Spleen (tissue), 7 donors: ENCODE results near the gene MRPL4.

Experiments used
- POLR2A ChIP-seq, 3 donors: fragments of 450-650 bp; IDR thresholded peaks; one replicate each; pipeline ENCODE4 v1.5.1; 2017; ENCODE audit warnings: antibody characterized with exemption in 3 of 3, mild to moderate bottlenecking in 1 of 3
- POLR2AphosphoS5 ChIP-seq, 3 donors: sonication (generic); formaldehyde crosslinking; IDR thresholded peaks; one replicate each; pipeline ENCODE4 v1.5.1; 2017; ENCODE audit warnings: antibody characterized with exemption in 3 of 3
- TF ChIP-seq, protein P1 (sequence below), 11 experiments: fragments of 200-600 bp in 7 of 11; fragments of 450-650 bp in 4 of 11; sonication (generic) in 4 of 11; IDR thresholded peaks in 8 of 11; conservative IDR thresholded peaks in 3 of 11; 1 replicate in 7 of 11; 2 replicates in 4 of 11; pipeline versions ENCODE4 v1.4.0 to v1.8.0; 2016 to 2021; ENCODE audit warnings: antibody characterized with exemption in 11 of 11, inconsistent platforms in 4 of 11, mild to moderate bottlenecking in 1 of 11
- donor health status: DM: no; HTN: no; CAD: no; lungs with moderate emphysema.
- donor health status: DM: no; HTN: no; CAD: no.
- donor health status: DM: no; HTN: no; CAD: no.

DNA sequence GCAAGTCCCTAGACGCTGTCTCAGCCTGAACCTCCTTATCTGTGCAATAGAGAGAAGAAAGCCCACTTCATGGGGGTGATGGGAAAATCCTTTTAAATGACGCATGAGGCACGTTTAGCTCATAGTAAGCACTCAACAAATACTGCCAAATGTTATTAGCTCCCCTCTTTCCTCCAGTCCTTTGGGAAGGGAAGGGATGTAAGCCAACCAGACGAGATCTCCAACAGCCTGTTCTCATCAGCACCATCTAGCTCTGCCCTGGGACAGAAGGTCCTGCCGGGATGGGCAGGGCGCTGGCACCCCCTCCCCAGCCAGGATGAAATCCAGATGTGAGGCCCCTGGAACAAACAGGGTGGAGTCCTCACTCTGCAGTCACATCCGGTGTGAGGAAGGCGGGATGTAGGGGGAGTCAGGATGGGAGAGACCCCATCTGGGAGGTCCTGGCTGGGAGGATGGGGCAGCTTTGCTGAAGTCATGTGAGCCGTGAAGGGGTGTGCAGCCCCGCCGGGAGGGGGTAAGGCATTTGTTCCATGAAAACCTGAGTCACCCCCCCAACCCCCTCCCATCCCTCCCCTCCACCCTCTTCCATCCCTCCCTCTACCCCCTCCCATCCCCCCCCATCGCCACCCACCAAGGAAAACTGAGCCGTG, 25.5 kb upstream of the MRPL4 start:
- TF ChIP-seq, protein P1, sequence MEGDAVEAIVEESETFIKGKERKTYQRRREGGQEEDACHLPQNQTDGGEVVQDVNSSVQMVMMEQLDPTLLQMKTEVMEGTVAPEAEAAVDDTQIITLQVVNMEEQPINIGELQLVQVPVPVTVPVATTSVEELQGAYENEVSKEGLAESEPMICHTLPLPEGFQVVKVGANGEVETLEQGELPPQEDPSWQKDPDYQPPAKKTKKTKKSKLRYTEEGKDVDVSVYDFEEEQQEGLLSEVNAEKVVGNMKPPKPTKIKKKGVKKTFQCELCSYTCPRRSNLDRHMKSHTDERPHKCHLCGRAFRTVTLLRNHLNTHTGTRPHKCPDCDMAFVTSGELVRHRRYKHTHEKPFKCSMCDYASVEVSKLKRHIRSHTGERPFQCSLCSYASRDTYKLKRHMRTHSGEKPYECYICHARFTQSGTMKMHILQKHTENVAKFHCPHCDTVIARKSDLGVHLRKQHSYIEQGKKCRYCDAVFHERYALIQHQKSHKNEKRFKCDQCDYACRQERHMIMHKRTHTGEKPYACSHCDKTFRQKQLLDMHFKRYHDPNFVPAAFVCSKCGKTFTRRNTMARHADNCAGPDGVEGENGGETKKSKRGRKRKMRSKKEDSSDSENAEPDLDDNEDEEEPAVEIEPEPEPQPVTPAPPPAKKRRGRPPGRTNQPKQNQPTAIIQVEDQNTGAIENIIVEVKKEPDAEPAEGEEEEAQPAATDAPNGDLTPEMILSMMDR (IDR thresholded peaks at IDR 0.05 in 8 of 11, conservative IDR thresholded peaks at IDR 0.05 in 3 of 11), result no peak
- TF ChIP-seq POLR2A (IDR thresholded peaks at IDR 0.05) (no peak), POLR2AphosphoS5 (IDR thresholded peaks at IDR 0.05) (peak in 2 of 3 donors; percentile 17 to 50)
